Transverse colon (tissue), 4 donors: Measurements from ENCODE around the gene CTXND2. TPM values are rescaled to one million over a fixed set of nuclear protein-coding genes. Genes with fewer than 3 reads are reported as not detected.
"Not testable (repeated sequence)": the region's sequence is repeated elsewhere in the genome, so short reads cannot be mapped to it uniquely, and the experiment has no call there.

ENCODE experiments used
- DNase-seq: peaks from one replicate; pipeline ENCODE4 v3.0.0-alpha.2; 2019
- H3K27ac ChIP-seq, 4 donors: fragments of 200-600 bp; sonication (generic); 2 replicates each; pipeline ENCODE4 v1.5.1; 2016 to 2018; ENCODE audit warnings: inconsistent platforms in 4 of 4
- H3K27me3 ChIP-seq: fragments of 200-600 bp; sonication (generic); 2 replicates; pipeline ENCODE4 v1.5.1; 2017; ENCODE audit warnings: inconsistent platforms
- H3K36me3 ChIP-seq, 4 donors: fragments of 200-600 bp; sonication (generic); 2 replicates each; pipeline ENCODE4 v1.5.1; 2017 to 2019; ENCODE audit warnings: inconsistent platforms in 4 of 4
- H3K4me1 ChIP-seq, 4 donors: fragments of 200-600 bp; sonication (generic); 2 replicates each; pipeline ENCODE4 v1.5.1; 2017 to 2020; ENCODE audit warnings: inconsistent platforms in 4 of 4
- H3K4me3 ChIP-seq, 4 donors: fragments of 200-600 bp; sonication (generic); 1 replicate in 1 of 4; 2 replicates in 3 of 4; pipeline versions ENCODE4 v1.5.1 to v1.6.1; 2017 to 2019; ENCODE audit warnings: inconsistent platforms in 4 of 4
- H3K9me3 ChIP-seq, 2 donors: fragments of 200-600 bp; sonication (generic); 2 replicates each; pipeline ENCODE4 v1.5.1; 2017 to 2019; ENCODE audit warnings: inconsistent platforms in 2 of 2
- EP300 ChIP-seq: sonication (generic); formaldehyde crosslinking; IDR thresholded peaks from one replicate; pipeline ENCODE4 v1.6.1; 2017; ENCODE audit warnings: antibody characterized with exemption, low read depth
- POLR2A ChIP-seq: fragments of 450-650 bp; IDR thresholded peaks from one replicate; pipeline ENCODE4 v1.6.1; 2016; ENCODE audit warnings: antibody characterized with exemption, mild to moderate bottlenecking, moderate library complexity
- POLR2AphosphoS5 ChIP-seq, 3 donors: sonication (generic); formaldehyde crosslinking; IDR thresholded peaks; one replicate each; pipeline ENCODE4 v1.6.1; 2016; ENCODE audit warnings: antibody characterized with exemption in 3 of 3
- WGBS, 2 donors: methylation state at CpG; one replicate each; pipeline ENCODE4 v1.1.5; 2018; ENCODE audit warnings: low coverage in 1 of 2; 5-methylcytosine and 5-hydroxymethylcytosine counted together
- in situ Hi-C, 4 donors: fragments of 200-750 bp; cut with MboI; loops; one replicate each; pipeline versions ENCODE4 v1.15.0 to v1.15.1; 2017; ENCODE audit warnings: low sequenced_read_pairs in 3 of 4, low pct_ligation_motif_present in 1 of 4, low pct_unique_long_range_greater_than_20kb in 1 of 4
- intact Hi-C: fragments of 100-400 bp; cut with DNase I; formaldehyde crosslinking; loops from one replicate; pipeline ENCODE4 v1.15.1; 2023; ENCODE audit warnings: low total_unique reads
- total RNA-seq, 4 donors: library from RNA; depleted of rRNA; stranded (reverse); fragments of >200 nt; gene quantifications; one replicate each; pipeline ENCODE4 v1.1.0, GENCODE V29; 2016
- TF ChIP-seq, protein P1 (sequence below), 5 experiments: fragments of 200-600 bp in 3 of 5; fragments of 450-650 bp in 2 of 5; sonication (generic) in 3 of 5; IDR thresholded peaks; 1 replicate in 2 of 5; 2 replicates in 3 of 5; pipeline ENCODE4 v1.5.1; 2016 to 2017; ENCODE audit warnings: antibody characterized with exemption in 5 of 5, inconsistent platforms in 3 of 5, mild to moderate bottlenecking in 2 of 5, moderate library complexity in 1 of 5

CTXND2 gene
- total RNA-seq, 4 donors from 2014 or later = not detected

DNA sequence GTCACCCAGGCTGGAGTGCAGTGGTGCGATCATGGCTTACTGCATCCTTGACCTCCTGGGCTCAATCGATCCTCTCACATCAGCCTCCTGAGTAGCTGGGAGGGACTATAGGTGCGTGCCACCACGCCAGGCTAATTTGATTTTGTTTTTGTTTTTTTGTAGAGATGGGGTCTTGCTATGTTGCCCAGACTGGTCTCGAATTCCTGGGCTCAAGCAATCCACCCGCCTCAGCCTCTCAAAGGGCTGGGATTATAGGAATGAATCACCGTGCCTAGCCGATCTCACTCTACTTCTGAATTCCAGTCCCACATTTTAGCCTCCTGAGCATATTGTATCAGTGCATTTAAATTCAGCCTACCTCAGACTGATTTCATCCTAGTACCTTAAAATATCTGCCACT lies 1.8 kb downstream of the CTXND2 start:
- H3K4me3 ChIP-seq = no peak overlapping the region
- no peaks in the 10 kb centered on the region for H3K36me3 ChIP-seq
- no peaks in the 10 kb centered on the region for H3K4me1 ChIP-seq
- H3K27me3 ChIP-seq = no peaks in the 10 kb centered on the region
- no peaks in the 10 kb centered on the region for H3K9me3 ChIP-seq
- no peak for DNase-seq
- intact Hi-C loops (no loop called here), in situ Hi-C loops (no loop called here)
- H3K27ac ChIP-seq = no peak overlapping the region
- TF ChIP-seq, protein P1, sequence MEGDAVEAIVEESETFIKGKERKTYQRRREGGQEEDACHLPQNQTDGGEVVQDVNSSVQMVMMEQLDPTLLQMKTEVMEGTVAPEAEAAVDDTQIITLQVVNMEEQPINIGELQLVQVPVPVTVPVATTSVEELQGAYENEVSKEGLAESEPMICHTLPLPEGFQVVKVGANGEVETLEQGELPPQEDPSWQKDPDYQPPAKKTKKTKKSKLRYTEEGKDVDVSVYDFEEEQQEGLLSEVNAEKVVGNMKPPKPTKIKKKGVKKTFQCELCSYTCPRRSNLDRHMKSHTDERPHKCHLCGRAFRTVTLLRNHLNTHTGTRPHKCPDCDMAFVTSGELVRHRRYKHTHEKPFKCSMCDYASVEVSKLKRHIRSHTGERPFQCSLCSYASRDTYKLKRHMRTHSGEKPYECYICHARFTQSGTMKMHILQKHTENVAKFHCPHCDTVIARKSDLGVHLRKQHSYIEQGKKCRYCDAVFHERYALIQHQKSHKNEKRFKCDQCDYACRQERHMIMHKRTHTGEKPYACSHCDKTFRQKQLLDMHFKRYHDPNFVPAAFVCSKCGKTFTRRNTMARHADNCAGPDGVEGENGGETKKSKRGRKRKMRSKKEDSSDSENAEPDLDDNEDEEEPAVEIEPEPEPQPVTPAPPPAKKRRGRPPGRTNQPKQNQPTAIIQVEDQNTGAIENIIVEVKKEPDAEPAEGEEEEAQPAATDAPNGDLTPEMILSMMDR (IDR thresholded peaks at IDR 0.05) = no peak
- 87 to 88% methylated on average over 6 to 8 of the region's 8 CpGs for WGBS, 2 donors

DNA sequence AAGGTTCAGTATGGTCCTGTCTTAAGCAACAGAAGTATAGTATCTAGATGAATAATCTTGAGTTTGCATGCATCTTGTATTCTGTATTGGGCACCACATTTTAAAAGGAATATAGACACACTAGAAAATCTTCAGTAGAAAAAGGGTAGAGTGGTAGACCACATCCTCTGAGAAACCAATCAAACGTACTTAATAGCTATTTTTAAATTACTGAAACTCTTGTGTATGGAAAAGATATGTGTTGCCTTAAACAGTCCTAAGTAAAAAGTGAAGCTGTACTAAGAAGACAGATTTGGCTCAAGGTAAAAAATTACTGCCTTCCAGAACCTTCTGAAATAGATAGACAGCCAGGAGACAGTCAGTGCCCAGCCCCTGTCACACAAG lies 3.1 kb downstream of the CTXND2 start:
- no peaks in the 10 kb centered on the region for H3K36me3 ChIP-seq
- intact Hi-C loops (no loop called here), in situ Hi-C loops (no loop called here)
- 50 to 54% methylated on average over 1 of the region's 1 CpG for WGBS, 2 donors
- no peak overlapping the region for H3K27ac ChIP-seq
- DNase-seq = no peak
- TF ChIP-seq, protein P1 (IDR thresholded peaks at IDR 0.05) = no peak
- no peak for TF ChIP-seq POLR2A
- TF ChIP-seq EP300 = no peak
- no peak for TF ChIP-seq POLR2AphosphoS5 (IDR thresholded peaks at IDR 0.05)
- H3K9me3 ChIP-seq = no peaks in the 10 kb centered on the region
- no peaks in the 10 kb centered on the region for H3K4me1 ChIP-seq
- H3K4me3 ChIP-seq = no peak overlapping the region
- no peaks in the 10 kb centered on the region for H3K27me3 ChIP-seq

DNA sequence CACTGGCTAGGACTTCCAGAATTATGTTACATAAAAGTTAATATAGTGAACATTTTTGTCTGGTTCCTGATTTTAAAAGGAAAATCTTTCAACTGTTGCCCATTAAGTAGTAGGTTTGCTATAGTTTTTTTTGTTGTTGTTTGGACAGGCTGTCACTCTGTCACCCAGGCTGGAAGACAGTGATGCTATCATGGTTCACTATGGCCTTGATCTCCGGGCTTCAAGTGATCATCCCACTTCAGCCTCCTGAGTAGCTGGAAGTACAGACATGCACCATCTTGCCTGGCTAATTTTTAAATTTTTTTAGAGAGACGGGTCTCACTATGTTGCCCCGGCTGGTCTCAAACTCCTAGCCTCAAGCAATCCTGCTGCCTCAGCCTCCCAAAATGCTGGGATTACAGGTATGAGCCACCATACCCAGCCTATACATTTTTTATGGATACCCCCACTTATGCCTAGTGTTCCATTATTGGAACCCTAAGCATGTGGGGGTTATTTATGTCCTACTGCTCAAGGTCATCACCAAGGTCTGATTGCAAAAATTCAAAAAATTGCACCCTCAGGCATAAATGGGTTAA lies 6.5 kb downstream of the CTXND2 start:
- no peak for DNase-seq
- 89 to 97% methylated on average over 3 of the region's 3 CpGs for WGBS, 2 donors

DNA sequence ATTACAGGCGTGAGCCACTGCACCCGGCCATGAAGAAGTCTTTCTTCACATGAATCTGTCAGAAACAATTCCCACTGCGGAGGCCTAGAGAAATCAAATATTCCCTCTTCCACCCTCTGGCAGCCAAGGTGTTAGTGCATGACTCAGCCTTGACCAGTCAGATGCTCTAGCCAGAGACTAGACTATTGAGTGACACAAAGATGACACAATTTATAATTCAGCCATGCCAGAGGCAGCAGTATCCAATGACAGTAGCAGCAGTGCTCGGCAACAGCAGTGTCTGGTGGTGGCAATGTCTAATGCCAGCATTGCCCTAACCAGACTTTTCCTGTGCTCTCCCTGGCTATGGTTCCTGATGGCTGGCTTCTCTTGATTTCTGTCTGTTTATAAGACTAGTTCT lies 8.7 kb downstream of the CTXND2 start:
- intact Hi-C loops = no loop called here
- no peaks in the 10 kb centered on the region for H3K36me3 ChIP-seq
- TF ChIP-seq POLR2AphosphoS5 (IDR thresholded peaks at IDR 0.05) = no peak
- no peak for TF ChIP-seq POLR2A
- no peak for TF ChIP-seq EP300
- TF ChIP-seq, protein P1 (IDR thresholded peaks at IDR 0.05) = no peak
- no peaks in the 10 kb centered on the region for H3K4me1 ChIP-seq
- in situ Hi-C loops = no loop called here
- no peak for DNase-seq
- H3K27ac ChIP-seq = no peak overlapping the region
- H3K27me3 ChIP-seq = no peaks in the 10 kb centered on the region
- H3K4me3 ChIP-seq = no peak overlapping the region
- 94% methylated on average over 4 of the region's 4 CpGs; no CpG with 5 or more reads in 1 of the 2 donors for WGBS, 2 donors
- H3K9me3 ChIP-seq = no peaks in the 10 kb centered on the region

More for the DNA sequence above, 6.5 kb downstream of the CTXND2 start:
- TF ChIP-seq EP300 (no peak), POLR2AphosphoS5 (IDR thresholded peaks at IDR 0.05) (no peak), POLR2A (no peak)
- TF ChIP-seq, protein P1 (IDR thresholded peaks at IDR 0.05) = no peak
- H3K9me3 ChIP-seq = no peaks in the 10 kb centered on the region
- intact Hi-C loops (no loop called here), in situ Hi-C loops (no loop called here)
- H3K27ac ChIP-seq = no peak overlapping the region
- H3K4me1 ChIP-seq = no peaks in the 10 kb centered on the region
- H3K27me3 ChIP-seq = no peaks in the 10 kb centered on the region
- no peak overlapping the region for H3K4me3 ChIP-seq
- no peaks in the 10 kb centered on the region for H3K36me3 ChIP-seq

DNA sequence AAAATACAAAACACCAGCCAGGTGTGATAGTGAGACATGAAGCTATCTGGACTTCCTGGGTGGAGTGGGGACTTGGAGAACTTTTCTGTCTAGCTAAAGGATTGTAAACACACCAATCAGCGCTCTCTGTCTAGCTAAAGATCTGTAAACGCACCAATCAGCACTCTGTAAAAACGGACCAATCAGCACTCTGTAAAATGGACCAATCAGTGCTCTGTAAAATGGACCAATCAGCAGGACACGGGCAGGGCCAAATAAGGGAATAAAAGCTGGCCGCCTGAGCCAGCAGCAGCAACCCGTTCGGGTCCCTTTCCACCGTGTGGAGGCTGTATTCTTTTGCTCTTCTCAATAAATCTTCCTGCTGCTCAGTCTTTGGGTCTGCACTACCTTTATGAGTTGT lies 12.9 kb downstream of the CTXND2 start:
- H3K4me1 ChIP-seq, H3K27ac ChIP-seq, H3K27me3 ChIP-seq, DNase-seq, H3K4me3 ChIP-seq, intact Hi-C loops, in situ Hi-C loops, H3K36me3 ChIP-seq, H3K9me3 ChIP-seq: not testable (repeated sequence)
- 91% methylated on average over 8 of the region's 8 CpGs; no CpG with 5 or more reads in 1 of the 2 donors for WGBS, 2 donors
